T-cell (primary cell): Measurements from ENCODE around the gene OR6N2. TPM values are rescaled to one million over a fixed set of nuclear protein-coding genes. Genes with fewer than 3 reads are reported as not detected.

Source experiments
- ATAC-seq, 4 experiments: fragments of 200-7000 bp in 3 of 4; fragments of 150-1000 bp in 1 of 4; cut with Tn5 transposase; replicated peaks in 1 of 4; 1 replicate in 3 of 4; 2 replicates in 1 of 4; pipeline ENCODE4 v1.10.0; 2021; ENCODE audit warnings: moderate library complexity in 3 of 4, mild to moderate bottlenecking in 2 of 4, moderate number of reproducible peaks in 1 of 4
- CTCF ChIA-PET, 2 donors: fragments of 300-600 bp; sonication (Branson Sonifier 250); formaldehyde crosslinking; loops; one replicate each; lab custom pipeline; 2022; ENCODE audit warnings: antibody characterized with exemption in 2 of 2; lab: Charles Lee
- POLR2A ChIA-PET, 2 donors: fragments of 300-600 bp; sonication (Branson Sonifier 250); formaldehyde crosslinking; loops; one replicate each; lab custom pipeline; 2022; ENCODE audit warnings: antibody characterized with exemption in 2 of 2; lab: Charles Lee
- DNase-seq, 35 experiments: peaks; one replicate each; pipeline versions ENCODE4 v3.0.0 to v3.0.0-alpha.2; 2013 to 2023
- H3K27ac ChIP-seq: one replicate; pipeline ENCODE4 v1.5.1; 2013; ENCODE audit warnings: low read length
- H3K27me3 ChIP-seq, 2 experiments: replicated peaks in 1 of 2; 1 replicate in 1 of 2; 2 replicates in 1 of 2; pipeline versions ENCODE4 v1.6.1 to v1.7.0; 2013; ENCODE audit warnings: low read length in 1 of 2, mixed read lengths in 1 of 2; ENCODE audit not compliant: control insufficient read depth in 2 of 2, insufficient read depth in 2 of 2; ENCODE audit errors: extremely low read depth in 1 of 2
- H3K36me3 ChIP-seq, 2 donors: 1 replicate in 1 of 2; 2 replicates in 1 of 2; pipeline versions ENCODE4 v1.6.1 to v1.7.0; 2013; ENCODE audit warnings: low read length in 1 of 2; ENCODE audit not compliant: control insufficient read depth in 2 of 2, insufficient read depth in 1 of 2; ENCODE audit errors: extremely low read depth in 1 of 2
- H3K4me1 ChIP-seq, 2 experiments: 1 replicate in 1 of 2; 2 replicates in 1 of 2; pipeline versions ENCODE4 v1.6.1 to v1.7.0; 2013; ENCODE audit warnings: low read length in 2 of 2, mixed read lengths in 1 of 2; ENCODE audit not compliant: insufficient read depth in 2 of 2, control insufficient read depth in 1 of 2; ENCODE audit errors: extremely low read depth in 1 of 2
- H3K4me3 ChIP-seq, 2 donors: 1 replicate in 1 of 2; 2 replicates in 1 of 2; pipeline versions ENCODE4 v1.5.1 to v1.7.0; 2013; ENCODE audit warnings: mild to moderate bottlenecking in 2 of 2, low read length in 1 of 2, moderate library complexity in 1 of 2; ENCODE audit not compliant: control insufficient read depth in 1 of 2; ENCODE audit errors: extremely low read depth in 1 of 2
- H3K9me3 ChIP-seq: 2 replicates; pipeline ENCODE4 v1.7.0; 2013
- H3K27ac Mint-ChIP-seq, 2 donors: one replicate each; pipeline ENCODE4 v1.8.0; 2020 to 2021; ENCODE audit warnings: mild to moderate bottlenecking in 2 of 2, mixed read lengths in 2 of 2
- H3K27me3 Mint-ChIP-seq, 2 donors: one replicate each; pipeline ENCODE4 v1.8.0; 2021 to 2022; ENCODE audit warnings: mixed read lengths in 2 of 2
- H3K36me3 Mint-ChIP-seq: one replicate; pipeline ENCODE4 v1.8.0; 2021; ENCODE audit warnings: mixed read lengths
- H3K4me1 Mint-ChIP-seq, 3 donors: one replicate each; pipeline ENCODE4 v1.8.0; 2020 to 2022; ENCODE audit warnings: mixed read lengths in 3 of 3, mild to moderate bottlenecking in 1 of 3
- H3K4me3 Mint-ChIP-seq, 3 donors: one replicate each; pipeline ENCODE4 v1.8.0; 2020 to 2022; ENCODE audit warnings: mild to moderate bottlenecking in 3 of 3, mixed read lengths in 3 of 3, moderate library complexity in 3 of 3
- H3K9me3 Mint-ChIP-seq, 3 donors: one replicate each; pipeline ENCODE4 v1.8.0; 2020 to 2022; ENCODE audit warnings: mixed read lengths in 3 of 3
- WGBS: methylation state at CpG from one replicate; pipeline ENCODE4 v1.1.5; 2013; ENCODE audit warnings: missing lambda C conversion rate; ENCODE audit not compliant: insufficient coverage; 5-methylcytosine and 5-hydroxymethylcytosine counted together
- total RNA-seq, 35 experiments: library from RNA in 6 of 35; stranded (reverse) in 6 of 35; fragments of 120-200 nt in 1 of 35; gene quantifications; one replicate each; pipeline versions ENCODE4 v1.2.1 to v1.2.4 and lab custom pipeline; 2013 to 2026

Gene OR6N2
- total RNA-seq, 5 donors from 2014 or later (not counting 1 experiment from before 2014, with no cell fraction given), result not detected

GRCh38 chr1:158732524-158732923, 48.5 kb downstream of the OR6N2 start:
- Histone ChIP-seq H3K4me1 (no peaks in the 10 kb centered on the region), H3K27ac (no peak overlapping the region), H3K4me3 (no peak overlapping the region), H3K27me3 (no peaks in the 10 kb centered on the region), H3K36me3 (no peaks in the 10 kb centered on the region), H3K9me3 (no peaks in the 10 kb centered on the region)
- H3K4me3 Mint-ChIP-seq, result no peak overlapping the region
- no peak for DNase-seq
- H3K36me3 Mint-ChIP-seq, result no peaks in the 10 kb centered on the region
- ChIA-PET POLR2A (no interaction called here), CTCF (no interaction called here)
- no peaks in the 10 kb centered on the region for H3K9me3 Mint-ChIP-seq
- no peak overlapping the region for H3K27ac Mint-ChIP-seq
- no peak for ATAC-seq
- 60% methylated on average over 1 of the region's 2 CpGs for WGBS
- H3K4me1 Mint-ChIP-seq, result no peaks in the 10 kb centered on the region
- H3K27me3 Mint-ChIP-seq, result peaks cover 2 to 3% of the 10 kb centered on the region in 2 donors

- Histone ChIP-seq H3K4me1 (no peaks in the 10 kb centered on the region), H3K9me3 (no peaks in the 10 kb centered on the region), H3K27me3 (no peaks in the 10 kb centered on the region), H3K4me3 (no peak overlapping the region), H3K27ac (no peak overlapping the region), H3K36me3 (no peaks in the 10 kb centered on the region)
- POLR2A ChIA-PET, result no interaction called here
- no peaks in the 10 kb centered on the region for H3K36me3 Mint-ChIP-seq
- CTCF ChIA-PET, result no interaction called here
- no peaks in the 10 kb centered on the region for H3K9me3 Mint-ChIP-seq
- no peak for DNase-seq
- ATAC-seq, result no peak
- 80% methylated on average over 4 of the region's 4 CpGs for WGBS
- H3K27ac Mint-ChIP-seq, result no peak overlapping the region
- H3K4me3 Mint-ChIP-seq, result no peak overlapping the region
- H3K27me3 Mint-ChIP-seq, result peaks cover 0 to 2% of the 10 kb centered on the region in 2 donors
- no peaks in the 10 kb centered on the region for H3K4me1 Mint-ChIP-seq
These were observed 49.3 kb downstream of the OR6N2 start for GRCh38 chr1:158731707-158732106.

GRCh38 chr1:158730453-158730852, 50.6 kb downstream of the OR6N2 start:
- Mint-ChIP-seq H3K9me3 (no peaks in the 10 kb centered on the region), H3K4me3 (no peak overlapping the region), H3K27ac (no peak overlapping the region), H3K36me3 (no peaks in the 10 kb centered on the region), H3K27me3 (peaks cover 0 to 2% of the 10 kb centered on the region in 2 donors), H3K4me1 (no peaks in the 10 kb centered on the region)
- ChIA-PET POLR2A (no interaction called here), CTCF (no interaction called here)
- DNase-seq (no peak), ATAC-seq (no peak)
- Histone ChIP-seq H3K4me1 (no peaks in the 10 kb centered on the region), H3K4me3 (no peak overlapping the region), H3K9me3 (no peaks in the 10 kb centered on the region), H3K27me3 (no peaks in the 10 kb centered on the region), H3K36me3 (no peaks in the 10 kb centered on the region), H3K27ac (no peak overlapping the region)
- no CpG with 5 or more reads among the region's 4 CpGs for WGBS

- no peak overlapping the region for H3K4me3 Mint-ChIP-seq
- H3K27ac ChIP-seq, result no peak overlapping the region
- H3K4me3 ChIP-seq, result no peak overlapping the region
- H3K4me1 Mint-ChIP-seq, result no peaks in the 10 kb centered on the region
- no peaks in the 10 kb centered on the region for H3K36me3 Mint-ChIP-seq
- no CpG with 5 or more reads among the region's 3 CpGs for WGBS
- no peaks in the 10 kb centered on the region for H3K36me3 ChIP-seq
- H3K9me3 Mint-ChIP-seq, result no peaks in the 10 kb centered on the region
- ChIA-PET CTCF (no interaction called here), POLR2A (no interaction called here)
- no peak overlapping the region for H3K27ac Mint-ChIP-seq
- ATAC-seq (no peak), DNase-seq (no peak)
- H3K27me3 ChIP-seq, result no peaks in the 10 kb centered on the region
- peaks cover 7 to 9% of the 10 kb centered on the region in 2 donors for H3K27me3 Mint-ChIP-seq
- H3K9me3 ChIP-seq, result no peaks in the 10 kb centered on the region
- no peaks in the 10 kb centered on the region for H3K4me1 ChIP-seq
These were observed 52.3 kb downstream of the OR6N2 start for GRCh38 chr1:158728510-158729225.

- no peak for ATAC-seq
- WGBS, result 86% methylated on average over 2 of the region's 5 CpGs
- H3K36me3 Mint-ChIP-seq, result no peaks in the 10 kb centered on the region
- H3K27ac ChIP-seq, result no peak overlapping the region
- CTCF ChIA-PET, result interaction anchor here in 1 of 2 donors (0.6 kb wide), 1 partner anchor 574 kb away, joined by 3 read pairs; no protein-coding TSS in a partner anchor
- H3K9me3 ChIP-seq, result no peaks in the 10 kb centered on the region
- no peaks in the 10 kb centered on the region for H3K27me3 ChIP-seq
- POLR2A ChIA-PET, result no interaction called here
- H3K27me3 Mint-ChIP-seq, result peaks cover 17 to 20% of the 10 kb centered on the region in 2 donors
- H3K4me3 Mint-ChIP-seq, result no peak overlapping the region
- H3K27ac Mint-ChIP-seq, result no peak overlapping the region
- DNase-seq, result no peak
- H3K9me3 Mint-ChIP-seq, result no peaks in the 10 kb centered on the region
- no peak overlapping the region for H3K4me3 ChIP-seq
- H3K36me3 ChIP-seq, result no peaks in the 10 kb centered on the region
- no peaks in the 10 kb centered on the region for H3K4me1 ChIP-seq
- H3K4me1 Mint-ChIP-seq, result no peaks in the 10 kb centered on the region
These were observed 56.6 kb downstream of the OR6N2 start for GRCh38 chr1:158724442-158724841.

Other genes with a start within 250 kb of the OR6N2 start
- gene OR6Y1, start 226.8 kb downstream of the OR6N2 start, total RNA-seq, result not detected
- gene OR6P1, start 210.6 kb downstream of the OR6N2 start, total RNA-seq, result not detected
- not detected for gene OR10X1, start 201.3 kb downstream of the OR6N2 start, total RNA-seq
- not detected for gene OR10Z1, start 175.9 kb downstream of the OR6N2 start, total RNA-seq
- gene SPTA1, start 94.5 kb downstream of the OR6N2 start, total RNA-seq, result under 1 TPM in 3 of 5 donors, not detected in 2; 0.03 to 0.23 (median 0.09) TPM
- gene OR6K2, start 80.6 kb downstream of the OR6N2 start, total RNA-seq, result not detected
- not detected for gene OR6K3, start 60.5 kb downstream of the OR6N2 start, total RNA-seq
- gene OR6K6, start 26.5 kb downstream of the OR6N2 start, total RNA-seq, result not detected
- gene OR6N1, start 9.0 kb downstream of the OR6N2 start, total RNA-seq, result not detected
- gene MNDA, start 50.1 kb upstream of the OR6N2 start, total RNA-seq, result 1 to 10 TPM in 1 of 5 donors, under 1 TPM in 4; 0.20 to 1.2 (median 0.61) TPM
- gene PYHIN1, start 150.3 kb upstream of the OR6N2 start, total RNA-seq, result 10 to 100 TPM; 32.6 to 65.4 (median 35.4) TPM
- 100 to 1,000 TPM in 3 of 5 donors, 10 to 100 TPM in 2; 78.7 to 123 (median 106) TPM for gene IFI16, start 228.7 kb upstream of the OR6N2 start, total RNA-seq